Vagina (tissue), 2 donors: Measurements from ENCODE around the gene C2orf76. TPM values are rescaled to one million over a fixed set of nuclear protein-coding genes. Genes with fewer than 3 reads are reported as not detected.

Source experiments
- DNase-seq, 2 donors: peaks; one replicate each; pipeline ENCODE4 v3.0.0-alpha.2; 2017; ENCODE audit errors: extremely low spot score in 2 of 2
- H3K27ac ChIP-seq: fragments of 200-600 bp; sonication (generic); one replicate; pipeline ENCODE4 v1.5.1; 2019
- H3K27me3 ChIP-seq: fragments of 200-600 bp; sonication (generic); one replicate; pipeline ENCODE4 v1.5.1; 2019
- H3K36me3 ChIP-seq, 2 donors: fragments of 200-600 bp; sonication (generic); one replicate each; pipeline ENCODE4 v1.5.1; 2017 to 2019
- H3K4me1 ChIP-seq: fragments of 200-600 bp; sonication (generic); one replicate; pipeline ENCODE4 v1.5.1; 2019
- H3K4me3 ChIP-seq, 2 donors: fragments of 200-600 bp; sonication (generic); 1 replicate in 1 of 2; 2 replicates in 1 of 2; pipeline ENCODE4 v1.5.1; 2016 to 2019
- H3K9me3 ChIP-seq: fragments of 200-600 bp; sonication (generic); one replicate; pipeline ENCODE4 v1.5.1; 2019
- POLR2A ChIP-seq, 2 donors: fragments of 450-650 bp; IDR thresholded peaks; one replicate each; pipeline ENCODE4 v1.6.1; 2017; ENCODE audit warnings: antibody characterized with exemption in 2 of 2, mild to moderate bottlenecking in 2 of 2, moderate library complexity in 2 of 2
- POLR2AphosphoS5 ChIP-seq, 2 donors: sonication (generic); formaldehyde crosslinking; IDR thresholded peaks; one replicate each; pipeline ENCODE4 v1.9.0; 2017; ENCODE audit warnings: antibody characterized with exemption in 2 of 2, mild to moderate bottlenecking in 2 of 2, low read depth in 1 of 2; ENCODE audit not compliant: insufficient read depth in 1 of 2
- intact Hi-C: fragments of 100-400 bp; cut with DNase I; formaldehyde crosslinking; loops from one replicate; pipeline ENCODE4 v1.15.1; 2023
- total RNA-seq: library from RNA; depleted of rRNA; stranded (reverse); fragments of >200 nt; gene quantifications from one replicate; pipeline ENCODE4 v1.2.3, GENCODE V29; 2016
- TF ChIP-seq, protein P1 (sequence below), 3 experiments: fragments of 450-650 bp in 2 of 3; fragments of 200-600 bp in 1 of 3; sonication (generic) in 1 of 3; IDR thresholded peaks; one replicate each; pipeline ENCODE4 v1.5.1; 2017 to 2019; ENCODE audit warnings: antibody characterized with exemption in 3 of 3, mild to moderate bottlenecking in 2 of 3, moderate library complexity in 2 of 3

The C2orf76 gene
- total RNA-seq, 1 donor from 2014 or later, result 3.7 TPM

GRCh38 chr2:119311831-119312230 is 54.8 kb downstream of the C2orf76 start:
- Histone ChIP-seq H3K27ac (no peak overlapping the region), H3K9me3 (no peaks in the 10 kb centered on the region), H3K4me1 (peaks cover 15% of the 10 kb centered on the region), H3K4me3 (no peak overlapping the region), H3K36me3 (no peaks in the 10 kb centered on the region), H3K27me3 (no peaks in the 10 kb centered on the region)
- DNase-seq, result no peak
- intact Hi-C loops, result no loop called here
- TF ChIP-seq POLR2A (IDR thresholded peaks at IDR 0.05), result no peak
- TF ChIP-seq, protein P1, sequence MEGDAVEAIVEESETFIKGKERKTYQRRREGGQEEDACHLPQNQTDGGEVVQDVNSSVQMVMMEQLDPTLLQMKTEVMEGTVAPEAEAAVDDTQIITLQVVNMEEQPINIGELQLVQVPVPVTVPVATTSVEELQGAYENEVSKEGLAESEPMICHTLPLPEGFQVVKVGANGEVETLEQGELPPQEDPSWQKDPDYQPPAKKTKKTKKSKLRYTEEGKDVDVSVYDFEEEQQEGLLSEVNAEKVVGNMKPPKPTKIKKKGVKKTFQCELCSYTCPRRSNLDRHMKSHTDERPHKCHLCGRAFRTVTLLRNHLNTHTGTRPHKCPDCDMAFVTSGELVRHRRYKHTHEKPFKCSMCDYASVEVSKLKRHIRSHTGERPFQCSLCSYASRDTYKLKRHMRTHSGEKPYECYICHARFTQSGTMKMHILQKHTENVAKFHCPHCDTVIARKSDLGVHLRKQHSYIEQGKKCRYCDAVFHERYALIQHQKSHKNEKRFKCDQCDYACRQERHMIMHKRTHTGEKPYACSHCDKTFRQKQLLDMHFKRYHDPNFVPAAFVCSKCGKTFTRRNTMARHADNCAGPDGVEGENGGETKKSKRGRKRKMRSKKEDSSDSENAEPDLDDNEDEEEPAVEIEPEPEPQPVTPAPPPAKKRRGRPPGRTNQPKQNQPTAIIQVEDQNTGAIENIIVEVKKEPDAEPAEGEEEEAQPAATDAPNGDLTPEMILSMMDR (IDR thresholded peaks at IDR 0.05), result no peak

GRCh38 chr2:119311371-119311770 is 55.3 kb downstream of the C2orf76 start:
- intact Hi-C loops, result no loop called here
- no peak for DNase-seq
- Histone ChIP-seq H3K9me3 (no peaks in the 10 kb centered on the region), H3K4me3 (no peak overlapping the region), H3K36me3 (no peaks in the 10 kb centered on the region), H3K27ac (no peak overlapping the region), H3K4me1 (peaks cover 18% of the 10 kb centered on the region), H3K27me3 (no peaks in the 10 kb centered on the region)
- TF ChIP-seq POLR2AphosphoS5 (IDR thresholded peaks at IDR 0.05; ENCODE audit: insufficient read depth in 1 of 2, low read depth in 1 of 2) (no peak), POLR2A (IDR thresholded peaks at IDR 0.05) (no peak)
- TF ChIP-seq, protein P1 (IDR thresholded peaks at IDR 0.05), result no peak

GRCh38 chr2:119308793-119309330 is 57.8 kb downstream of the C2orf76 start:
- Histone ChIP-seq H3K4me1 (peaks cover 21% of the 10 kb centered on the region), H3K36me3 (no peaks in the 10 kb centered on the region), H3K27me3 (no peaks in the 10 kb centered on the region), H3K9me3 (no peaks in the 10 kb centered on the region), H3K4me3 (no peak overlapping the region), H3K27ac (no peak overlapping the region)
- intact Hi-C loops, result no loop called here
- DNase-seq, result no peak
- TF ChIP-seq, protein P1 (IDR thresholded peaks at IDR 0.05), result no peak
- TF ChIP-seq POLR2A (IDR thresholded peaks at IDR 0.05), result no peak
- no peak for TF ChIP-seq POLR2AphosphoS5 (IDR thresholded peaks at IDR 0.05; ENCODE audit: insufficient read depth in 1 of 2, low read depth in 1 of 2)

DNA sequence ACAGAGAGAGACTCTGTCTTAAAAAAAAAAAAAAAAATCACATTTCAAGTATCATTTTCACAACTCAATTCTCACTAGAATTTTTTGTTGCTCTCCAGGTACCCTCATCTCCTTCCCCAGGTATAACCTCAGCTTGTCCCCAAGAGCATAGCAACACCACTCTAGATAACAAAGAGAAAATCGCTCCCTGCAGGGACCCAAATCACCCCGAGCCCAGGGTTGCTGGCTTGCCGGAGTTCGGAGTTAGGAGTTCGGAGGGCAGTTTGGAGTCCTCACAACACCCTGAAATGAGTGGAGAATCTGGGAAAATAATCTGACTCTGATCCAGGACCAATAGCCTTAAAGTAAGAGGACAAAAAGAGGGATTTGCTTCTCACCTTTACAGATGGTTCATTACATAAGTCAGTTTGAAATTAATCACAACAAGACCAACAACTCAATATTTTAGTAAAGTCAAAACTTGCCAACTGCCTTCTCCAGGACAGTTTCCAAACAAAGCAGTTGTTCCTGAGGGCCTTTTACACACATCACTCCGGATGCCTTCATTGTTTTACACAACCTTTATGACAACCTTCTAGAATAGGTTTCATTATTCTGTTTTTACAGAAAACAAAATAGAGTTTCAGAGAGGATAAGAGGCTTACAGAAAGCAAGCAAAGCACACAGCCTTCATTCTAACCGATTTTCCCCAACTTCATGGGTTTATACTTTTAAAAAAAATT is 59.1 kb downstream of the C2orf76 start:
- H3K27ac ChIP-seq, result peak overlapping the region; percentile 68
- no peaks in the 10 kb centered on the region for H3K27me3 ChIP-seq
- H3K9me3 ChIP-seq, result no peaks in the 10 kb centered on the region
- peaks cover 21% of the 10 kb centered on the region for H3K4me1 ChIP-seq
- no peaks in the 10 kb centered on the region for H3K36me3 ChIP-seq
- no peak for DNase-seq
- intact Hi-C loops, result no loop called here
- H3K4me3 ChIP-seq, result no peak overlapping the region
- TF ChIP-seq POLR2A (IDR thresholded peaks at IDR 0.05) (no peak), POLR2AphosphoS5 (IDR thresholded peaks at IDR 0.05; ENCODE audit: insufficient read depth in 1 of 2, low read depth in 1 of 2) (no peak)
- TF ChIP-seq, protein P1 (IDR thresholded peaks at IDR 0.05), result no peak

DNA sequence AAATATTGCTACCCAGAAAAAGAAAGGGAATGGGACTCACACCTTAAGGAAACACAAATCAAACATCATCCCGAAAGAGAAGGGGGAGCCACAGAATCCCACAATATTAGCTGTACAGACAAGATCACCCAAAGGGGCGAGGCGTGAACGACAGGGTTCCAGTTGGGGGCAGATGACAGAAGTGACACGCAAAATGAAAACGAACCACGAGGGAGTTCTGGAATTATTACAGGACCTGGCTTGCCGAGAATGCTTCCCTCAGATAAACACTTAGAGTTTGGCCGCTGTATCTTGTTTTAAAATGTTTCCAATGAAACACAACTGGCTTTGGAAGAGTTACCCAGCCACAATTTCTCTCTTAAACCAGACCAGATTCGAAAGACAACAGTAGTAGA is 60.4 kb downstream of the C2orf76 start:
- Histone ChIP-seq H3K27ac (peak overlapping the region; percentile 68), H3K27me3 (no peaks in the 10 kb centered on the region), H3K4me1 (peaks cover 21% of the 10 kb centered on the region), H3K36me3 (no peaks in the 10 kb centered on the region), H3K9me3 (no peaks in the 10 kb centered on the region), H3K4me3 (peak overlapping the region in 1 of 2 donors; percentile 25)
- intact Hi-C loops, result no loop called here
- no peak for DNase-seq
- TF ChIP-seq POLR2AphosphoS5 (IDR thresholded peaks at IDR 0.05; ENCODE audit: insufficient read depth in 1 of 2, low read depth in 1 of 2), result peak in 1 of 2 donors; percentile 14
- TF ChIP-seq POLR2A (IDR thresholded peaks at IDR 0.05), result no peak
- TF ChIP-seq, protein P1 (IDR thresholded peaks at IDR 0.05), result no peak
